ENCODE data around the gene CDC42EP4.

The CDC42EP4 gene

GRCh38 chr17:73247726-73248125 lies 64.1 kb downstream of the CDC42EP4 start:
- ATAC-seq: no peak

- no peak for ATAC-seq
Measured at GRCh38 chr17:73240561-73240960, 71.2 kb downstream of the CDC42EP4 start.

- no peak for ATAC-seq
Measured at GRCh38 chr17:73237714-73238113, 74.1 kb downstream of the CDC42EP4 start.

- ATAC-seq: no peak
Measured at GRCh38 chr17:73234736-73235135, 77.1 kb downstream of the CDC42EP4 start.

Measured in activated CD4-positive, CD25-positive, alpha-beta regulatory T cell treated with anti-CD3 and anti-CD28 coated beads, Interleukin-2, amount 50 U/mL, for 24 hours (primary cell).